SU-DHL-6 (cell line): Measurements from ENCODE around the gene CLIP2.
"Not testable (repeated sequence)": the region's sequence is repeated elsewhere in the genome, so short reads cannot be mapped to it uniquely, and the experiment has no call there.

Source experiments
- H2AFZ ChIP-seq: fragments of 200-600 bp; sonication (generic); 2 replicates; pipeline ENCODE4 v1.6.1; 2014; ENCODE audit warnings: low read depth, mild to moderate bottlenecking, moderate library complexity, mixed read lengths, antibody characterized with exemption, low read length; ENCODE audit not compliant: severe bottlenecking
- H3F3A ChIP-seq: fragments of 200-600 bp; shearing (Covaris generic); 2 replicates; pipeline ENCODE4 v1.6.0; 2016; ENCODE audit warnings: antibody characterized with exemption, mild to moderate bottlenecking; ENCODE audit not compliant: insufficient read depth
- H3K27ac ChIP-seq: fragments of 200-600 bp; sonication (generic); 2 replicates; pipeline ENCODE4 v1.5.1; 2016; ENCODE audit warnings: low read depth, mild to moderate bottlenecking, low read length, moderate library complexity, mixed read lengths
- H3K27me3 ChIP-seq: fragments of 200-600 bp; sonication (generic), shearing (Covaris generic); 2 replicates; pipeline ENCODE4 v1.6.0; 2014; ENCODE audit warnings: mild to moderate bottlenecking, low read length
- H3K36me3 ChIP-seq: fragments of 200-600 bp; sonication (generic); 2 replicates; pipeline ENCODE4 v1.6.1; 2014; ENCODE audit warnings: mild to moderate bottlenecking, low read length, mixed read lengths
- H3K4me2 ChIP-seq: fragments of 300-600, 200-600 bp; shearing (Covaris generic), sonication (generic); 2 replicates; pipeline ENCODE4 v1.6.0; 2014; ENCODE audit warnings: low read length, low read depth, mild to moderate bottlenecking; ENCODE audit not compliant: poor library complexity, severe bottlenecking
- H3K4me3 ChIP-seq: fragments of 200-600 bp; sonication (generic); 2 replicates; pipeline ENCODE4 v1.5.1; 2014; ENCODE audit warnings: antibody characterized with exemption, low read length, mild to moderate bottlenecking, mixed read lengths; ENCODE audit not compliant: insufficient read depth, poor library complexity, severe bottlenecking
- H3K79me2 ChIP-seq: fragments of 200-600 bp; sonication (generic); 2 replicates; pipeline ENCODE4 v1.6.1; 2014; ENCODE audit warnings: mild to moderate bottlenecking, low read length, moderate library complexity; ENCODE audit not compliant: insufficient read depth
- H3K9ac ChIP-seq: fragments of 200-600 bp; sonication (generic); 2 replicates; pipeline ENCODE4 v1.7.0; 2014; ENCODE audit warnings: mild to moderate bottlenecking, low read length
- H3K9me2 ChIP-seq: fragments of 200-600 bp; sonication (generic); replicated peaks from 2 replicates; pipeline ENCODE4 v1.6.1; 2014; ENCODE audit warnings: low read length; ENCODE audit not compliant: insufficient read depth
- H3K9me3 ChIP-seq: fragments of 200-600 bp; sonication (generic); 2 replicates; pipeline ENCODE4 v1.6.1; 2014; ENCODE audit warnings: low read length, mixed read lengths; ENCODE audit not compliant: insufficient read depth
- H4K20me1 ChIP-seq: fragments of 200-600 bp; sonication (generic); 2 replicates; pipeline ENCODE4 v1.6.1; 2014; ENCODE audit warnings: low read depth, mild to moderate bottlenecking, antibody characterized with exemption, low read length, moderate library complexity, mixed read lengths
- EZH2phosphoT487 ChIP-seq: fragments of 200-600 bp; sonication (generic), shearing (Covaris generic); conservative IDR thresholded peaks from 2 replicates; pipeline ENCODE4 v1.6.1; 2018; ENCODE audit warnings: mild to moderate bottlenecking, antibody characterized with exemption, low read length, moderate library complexity, mixed read lengths
- TF ChIP-seq, protein P1 (sequence below): fragments of 200-600 bp; sonication (generic); IDR thresholded peaks from one replicate; pipeline ENCODE4 v1.5.1; 2017; ENCODE audit warnings: antibody characterized with exemption, mild to moderate bottlenecking, low read length, moderate library complexity; ENCODE audit not compliant: insufficient read depth, poor library complexity, severe bottlenecking

Gene CLIP2

GRCh38 chr7:74312418-74313028 lies 23.3 kb downstream of the CLIP2 start:
- Histone ChIP-seq H3K9me3 (no peaks in the 10 kb centered on the region), H4K20me1 (no peaks in the 10 kb centered on the region), H2AFZ (no peak overlapping the region), H3K9ac (no peak overlapping the region), H3K4me2 (no peak overlapping the region), H3K79me2 (no peaks in the 10 kb centered on the region), H3K4me3 (no peak overlapping the region), H3K27ac (no peak overlapping the region), H3K36me3 (no peaks in the 10 kb centered on the region), H3F3A (no peaks in the 10 kb centered on the region), H3K9me2 (no peaks in the 10 kb centered on the region), H3K27me3 (no peaks in the 10 kb centered on the region)
- TF ChIP-seq, protein P1, sequence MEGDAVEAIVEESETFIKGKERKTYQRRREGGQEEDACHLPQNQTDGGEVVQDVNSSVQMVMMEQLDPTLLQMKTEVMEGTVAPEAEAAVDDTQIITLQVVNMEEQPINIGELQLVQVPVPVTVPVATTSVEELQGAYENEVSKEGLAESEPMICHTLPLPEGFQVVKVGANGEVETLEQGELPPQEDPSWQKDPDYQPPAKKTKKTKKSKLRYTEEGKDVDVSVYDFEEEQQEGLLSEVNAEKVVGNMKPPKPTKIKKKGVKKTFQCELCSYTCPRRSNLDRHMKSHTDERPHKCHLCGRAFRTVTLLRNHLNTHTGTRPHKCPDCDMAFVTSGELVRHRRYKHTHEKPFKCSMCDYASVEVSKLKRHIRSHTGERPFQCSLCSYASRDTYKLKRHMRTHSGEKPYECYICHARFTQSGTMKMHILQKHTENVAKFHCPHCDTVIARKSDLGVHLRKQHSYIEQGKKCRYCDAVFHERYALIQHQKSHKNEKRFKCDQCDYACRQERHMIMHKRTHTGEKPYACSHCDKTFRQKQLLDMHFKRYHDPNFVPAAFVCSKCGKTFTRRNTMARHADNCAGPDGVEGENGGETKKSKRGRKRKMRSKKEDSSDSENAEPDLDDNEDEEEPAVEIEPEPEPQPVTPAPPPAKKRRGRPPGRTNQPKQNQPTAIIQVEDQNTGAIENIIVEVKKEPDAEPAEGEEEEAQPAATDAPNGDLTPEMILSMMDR: no peak
- no peak for TF ChIP-seq EZH2phosphoT487

- not testable (repeated sequence) for H3K4me2 ChIP-seq, H3F3A ChIP-seq, H2AFZ ChIP-seq, H3K4me3 ChIP-seq, H3K79me2 ChIP-seq, H3K9me2 ChIP-seq, H3K27ac ChIP-seq, H3K27me3 ChIP-seq, H3K9ac ChIP-seq, H3K9me3 ChIP-seq, H4K20me1 ChIP-seq, H3K36me3 ChIP-seq
Observed at GRCh38 chr7:74315891-74316290, 26.7 kb downstream of the CLIP2 start.

- TF ChIP-seq, protein P1: no peak
- TF ChIP-seq EZH2phosphoT487: no peak
- H3K9ac ChIP-seq: no peak overlapping the region
- H4K20me1 ChIP-seq: no peaks in the 10 kb centered on the region
- no peak overlapping the region for H3K4me3 ChIP-seq
- no peak overlapping the region for H2AFZ ChIP-seq
- H3F3A ChIP-seq: no peaks in the 10 kb centered on the region
- no peaks in the 10 kb centered on the region for H3K27me3 ChIP-seq
- no peak overlapping the region for H3K4me2 ChIP-seq
- H3K27ac ChIP-seq: no peak overlapping the region
- H3K9me3 ChIP-seq: no peaks in the 10 kb centered on the region
- H3K9me2 ChIP-seq: no peaks in the 10 kb centered on the region
- H3K36me3 ChIP-seq: no peaks in the 10 kb centered on the region
- no peaks in the 10 kb centered on the region for H3K79me2 ChIP-seq
Observed at GRCh38 chr7:74317146-74317782, 28.1 kb downstream of the CLIP2 start.

- no peak overlapping the region for H3K4me2 ChIP-seq
Observed at GRCh38 chr7:74318043-74318442, 28.8 kb downstream of the CLIP2 start.

More at GRCh38 chr7:74318043-74318442, 28.8 kb downstream of the CLIP2 start:
- Histone ChIP-seq H3K27ac (no peak overlapping the region), H4K20me1 (no peaks in the 10 kb centered on the region), H3K4me3 (no peak overlapping the region), H3K79me2 (no peaks in the 10 kb centered on the region), H3K9me2 (no peaks in the 10 kb centered on the region), H3K27me3 (no peaks in the 10 kb centered on the region), H3F3A (no peaks in the 10 kb centered on the region), H3K9me3 (no peaks in the 10 kb centered on the region), H2AFZ (no peak overlapping the region), H3K36me3 (no peaks in the 10 kb centered on the region), H3K9ac (no peak overlapping the region)
- TF ChIP-seq, protein P1: no peak
- no peak for TF ChIP-seq EZH2phosphoT487
